ENCODE measurements around the gene KAT7. TPM values are rescaled to one million over a fixed set of nuclear protein-coding genes. Genes with fewer than 3 reads are reported as not detected.

Gene KAT7
- polyA plus RNA-seq, 2 donors = 5.7 to 11.8 TPM

DNA sequence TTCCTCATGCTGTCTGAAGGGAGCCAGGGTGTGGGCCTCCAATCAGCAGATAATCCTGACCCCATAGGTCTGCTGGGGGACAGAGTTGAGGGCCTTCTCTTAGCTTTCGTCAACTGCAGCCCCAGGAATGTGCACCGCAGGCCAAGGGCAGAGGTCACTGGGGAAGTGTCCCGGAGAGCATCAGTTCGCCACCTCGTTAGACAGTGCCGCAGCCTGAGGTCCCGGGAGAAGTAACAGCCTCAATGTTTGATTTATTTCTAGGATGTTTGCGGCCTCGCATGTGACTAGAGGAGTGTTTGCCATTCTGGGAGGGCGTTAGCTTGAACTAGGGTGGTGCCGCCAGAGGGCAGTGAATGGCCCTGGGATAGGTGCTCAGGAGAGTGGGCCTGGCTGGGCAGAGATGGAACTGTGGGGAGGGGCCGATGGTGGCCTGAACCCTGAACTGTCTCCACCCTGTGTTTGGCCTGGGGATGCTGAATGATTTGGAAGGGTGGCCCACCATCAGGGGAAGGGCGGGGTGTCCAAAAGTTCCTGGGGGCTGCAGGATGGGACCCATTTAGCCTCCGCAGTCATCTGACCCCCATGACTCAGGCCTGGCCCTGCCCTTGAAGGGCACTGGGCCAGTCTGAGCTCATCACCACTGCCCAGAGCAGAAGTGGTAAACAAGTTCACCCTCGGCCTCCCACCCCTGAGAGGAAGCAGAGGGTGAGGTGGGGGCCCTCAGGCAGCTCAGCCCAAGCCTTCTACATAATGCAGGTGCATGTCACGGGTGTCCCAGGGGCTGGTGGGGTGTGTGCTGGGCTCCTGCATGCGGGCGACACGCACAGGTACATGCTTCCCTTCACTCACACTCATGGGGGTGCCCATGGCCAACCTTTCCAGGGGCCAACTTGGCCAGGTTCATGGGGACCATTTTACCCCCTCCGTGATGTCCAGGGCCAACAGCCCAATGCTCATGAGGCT lies 71.8 kb downstream of the KAT7 start:
- 70 to 71% methylated on average over 20 of the region's 20 CpGs for WGBS, 2 donors
- Histone ChIP-seq H3K27ac (ENCODE audit: low read depth in 2 of 2, low read length in 1 of 2) (no peak overlapping the region), H3K36me3 (ENCODE audit: control insufficient read depth in 2 of 2, insufficient read depth in 2 of 2, low read length in 1 of 2) (no peaks in the 10 kb centered on the region), H3K4me1 (ENCODE audit: control insufficient read depth in 2 of 2, insufficient read depth in 2 of 2, low read length in 1 of 2) (peaks cover 0 to 2% of the 10 kb centered on the region in 2 donors), H3K4me3 (ENCODE audit: low read depth in 1 of 2, low read length in 2 of 2) (no peak overlapping the region), H3K9me3 (ENCODE audit: control insufficient read depth in 2 of 2, insufficient read depth in 1 of 2, low read depth in 1 of 2, low read length in 1 of 2) (no peaks in the 10 kb centered on the region), H3K27me3 (ENCODE audit: control insufficient read depth in 1 of 2, insufficient read depth in 2 of 2, low read length in 2 of 2) (no peaks in the 10 kb centered on the region)

DNA sequence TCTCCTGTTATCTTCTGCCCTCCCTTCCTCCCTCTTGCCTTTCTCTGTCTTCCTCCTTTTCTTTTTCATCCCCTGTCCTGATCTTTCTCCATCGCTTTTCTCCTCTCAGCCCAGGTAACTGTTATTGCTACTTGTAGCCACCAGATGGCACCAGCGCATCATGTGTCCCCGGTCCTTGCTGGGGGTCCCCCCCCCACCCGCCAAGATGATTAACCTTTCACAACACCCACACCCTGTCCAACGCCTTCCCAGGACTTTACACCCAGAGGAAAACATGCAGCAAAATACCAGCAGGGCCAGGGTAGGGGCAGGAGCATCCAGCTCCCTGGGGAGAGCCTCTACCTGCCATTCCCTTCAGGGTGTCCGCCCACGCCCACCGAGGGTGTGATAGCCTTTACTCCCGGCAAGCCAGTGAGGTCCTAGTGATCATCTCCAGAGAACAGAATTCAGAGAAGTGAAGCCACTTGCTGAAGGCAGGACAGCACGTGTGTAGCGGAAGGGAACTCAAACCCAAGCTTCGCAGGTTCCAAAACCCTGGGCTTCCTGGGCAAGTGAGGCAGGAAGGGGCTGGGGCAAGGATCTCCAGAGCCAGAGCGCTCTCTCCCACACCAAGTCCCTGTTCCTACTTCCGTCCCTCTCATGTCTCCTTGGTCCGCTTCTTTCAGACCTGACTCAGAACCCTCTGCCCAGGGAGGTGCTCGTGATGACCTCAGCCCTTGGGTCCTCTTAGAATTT lies 72.8 kb downstream of the KAT7 start:
- Histone ChIP-seq H3K27ac (ENCODE audit: low read depth in 2 of 2, low read length in 1 of 2) (no peak overlapping the region), H3K4me1 (ENCODE audit: control insufficient read depth in 2 of 2, insufficient read depth in 2 of 2, low read length in 1 of 2) (peaks cover 0 to 2% of the 10 kb centered on the region in 2 donors), H3K9me3 (ENCODE audit: control insufficient read depth in 2 of 2, insufficient read depth in 1 of 2, low read depth in 1 of 2, low read length in 1 of 2) (no peaks in the 10 kb centered on the region), H3K36me3 (ENCODE audit: control insufficient read depth in 2 of 2, insufficient read depth in 2 of 2, low read length in 1 of 2) (no peaks in the 10 kb centered on the region), H3K27me3 (ENCODE audit: control insufficient read depth in 1 of 2, insufficient read depth in 2 of 2, low read length in 2 of 2) (no peaks in the 10 kb centered on the region), H3K4me3 (ENCODE audit: low read depth in 1 of 2, low read length in 2 of 2) (no peak overlapping the region)
- 31 to 39% methylated on average over 16 of the region's 16 CpGs for WGBS, 2 donors

GRCh38 chr17:49862781-49863331 lies 74.4 kb downstream of the KAT7 start:
- Histone ChIP-seq H3K27me3 (ENCODE audit: control insufficient read depth in 1 of 2, insufficient read depth in 2 of 2, low read length in 2 of 2) (no peaks in the 10 kb centered on the region), H3K4me3 (ENCODE audit: low read depth in 1 of 2, low read length in 2 of 2) (no peak overlapping the region), H3K36me3 (ENCODE audit: control insufficient read depth in 2 of 2, insufficient read depth in 2 of 2, low read length in 1 of 2) (no peaks in the 10 kb centered on the region), H3K4me1 (ENCODE audit: control insufficient read depth in 2 of 2, insufficient read depth in 2 of 2, low read length in 1 of 2) (peaks cover 0 to 2% of the 10 kb centered on the region in 2 donors), H3K9me3 (ENCODE audit: control insufficient read depth in 2 of 2, insufficient read depth in 1 of 2, low read depth in 1 of 2, low read length in 1 of 2) (no peaks in the 10 kb centered on the region), H3K27ac (ENCODE audit: low read depth in 2 of 2, low read length in 1 of 2) (no peak overlapping the region)
- WGBS, 2 donors = 48 to 51% methylated on average over 13 to 17 of the region's 17 CpGs

DNA sequence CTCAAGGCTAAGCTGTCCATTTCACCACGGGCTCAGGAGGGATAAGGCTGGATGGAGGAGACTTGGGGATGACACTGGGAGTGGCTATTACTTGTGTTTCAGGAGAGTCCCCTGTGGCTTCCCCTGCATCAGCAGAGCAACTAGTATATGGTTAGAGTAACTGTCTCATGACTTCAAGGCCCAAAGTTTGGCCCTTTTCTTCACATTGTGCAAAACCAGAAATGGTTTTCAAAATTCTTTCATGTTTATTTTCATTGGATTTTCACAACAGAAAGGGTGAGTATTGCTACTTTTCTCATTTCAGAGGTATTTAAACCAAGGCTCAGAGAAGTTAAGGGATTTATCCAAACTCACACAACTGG lies 77.5 kb downstream of the KAT7 start:
- H3K27ac ChIP-seq (ENCODE audit: low read depth in 2 of 2, low read length in 1 of 2) = no peak overlapping the region
- WGBS, 2 donors = 39 to 40% methylated on average over 1 of the region's 1 CpG
- H3K36me3 ChIP-seq (ENCODE audit: control insufficient read depth in 2 of 2, insufficient read depth in 2 of 2, low read length in 1 of 2) = no peaks in the 10 kb centered on the region
- H3K4me1 ChIP-seq (ENCODE audit: control insufficient read depth in 2 of 2, insufficient read depth in 2 of 2, low read length in 1 of 2) = peaks cover 0 to 5% of the 10 kb centered on the region in 2 donors
- no peaks in the 10 kb centered on the region for H3K27me3 ChIP-seq (ENCODE audit: control insufficient read depth in 1 of 2, insufficient read depth in 2 of 2, low read length in 2 of 2)
- no peak overlapping the region for H3K4me3 ChIP-seq (ENCODE audit: low read depth in 1 of 2, low read length in 2 of 2)
- H3K9me3 ChIP-seq (ENCODE audit: control insufficient read depth in 2 of 2, insufficient read depth in 1 of 2, low read depth in 1 of 2, low read length in 1 of 2) = no peaks in the 10 kb centered on the region

DNA sequence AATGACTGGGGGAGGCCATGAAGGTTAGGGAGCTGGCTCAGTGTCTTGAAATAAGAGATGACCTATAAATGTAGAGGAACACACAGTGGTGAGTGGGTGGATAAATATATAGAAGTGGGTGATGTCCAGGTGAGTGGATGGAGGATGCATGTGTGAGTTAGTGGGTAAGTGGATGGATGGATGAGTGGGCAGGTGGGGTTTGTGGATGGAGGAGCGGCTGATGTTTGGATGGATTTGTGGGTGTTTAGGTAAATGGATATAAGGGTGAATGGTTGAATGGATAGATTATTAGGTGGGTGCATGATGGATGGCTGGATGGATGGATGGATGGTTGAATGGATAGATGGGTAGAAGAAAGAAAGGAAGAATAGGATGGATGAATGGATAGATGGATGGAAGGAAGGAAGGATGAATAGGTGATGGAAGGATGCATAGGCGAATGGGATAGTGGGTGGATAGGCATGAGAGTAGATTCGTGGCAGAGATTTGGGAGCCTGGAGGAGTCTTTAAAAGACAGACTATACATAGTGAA lies 78.5 kb downstream of the KAT7 start:
- H3K4me1 ChIP-seq (ENCODE audit: control insufficient read depth in 2 of 2, insufficient read depth in 2 of 2, low read length in 1 of 2) = peaks cover 0 to 4% of the 10 kb centered on the region in 2 donors
- no peak overlapping the region for H3K4me3 ChIP-seq (ENCODE audit: low read depth in 1 of 2, low read length in 2 of 2)
- H3K9me3 ChIP-seq (ENCODE audit: control insufficient read depth in 2 of 2, insufficient read depth in 1 of 2, low read depth in 1 of 2, low read length in 1 of 2) = no peaks in the 10 kb centered on the region
- WGBS, 2 donors = 82 to 86% methylated on average over 3 of the region's 3 CpGs
- H3K36me3 ChIP-seq (ENCODE audit: control insufficient read depth in 2 of 2, insufficient read depth in 2 of 2, low read length in 1 of 2) = no peaks in the 10 kb centered on the region
- H3K27ac ChIP-seq (ENCODE audit: low read depth in 2 of 2, low read length in 1 of 2) = no peak overlapping the region
- no peaks in the 10 kb centered on the region for H3K27me3 ChIP-seq (ENCODE audit: control insufficient read depth in 1 of 2, insufficient read depth in 2 of 2, low read length in 2 of 2)

DNA sequence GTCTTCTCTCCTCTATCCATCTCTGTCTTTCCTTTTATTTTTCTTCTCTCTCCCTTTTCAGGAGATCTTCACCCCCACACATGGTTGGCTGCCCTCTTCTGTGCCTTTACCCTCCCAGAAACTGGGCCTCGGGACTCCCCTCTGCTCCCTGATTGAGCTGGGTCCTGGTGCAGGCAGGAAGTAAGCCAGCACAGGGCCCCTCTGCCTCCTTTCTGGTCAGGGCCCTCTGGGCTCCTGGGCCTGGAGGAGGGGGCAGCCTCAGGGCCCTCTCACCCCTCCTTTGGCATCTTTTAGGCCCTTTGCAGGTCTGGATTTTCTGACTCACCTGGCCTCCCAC lies 80.5 kb downstream of the KAT7 start:
- H3K27me3 ChIP-seq (ENCODE audit: control insufficient read depth in 1 of 2, insufficient read depth in 2 of 2, low read length in 2 of 2) = no peaks in the 10 kb centered on the region
- no peak overlapping the region for H3K27ac ChIP-seq (ENCODE audit: low read depth in 2 of 2, low read length in 1 of 2)
- H3K4me3 ChIP-seq (ENCODE audit: low read depth in 1 of 2, low read length in 2 of 2) = no peak overlapping the region
- 40 to 56% methylated on average over 1 of the region's 1 CpG for WGBS, 2 donors
- H3K4me1 ChIP-seq (ENCODE audit: control insufficient read depth in 2 of 2, insufficient read depth in 2 of 2, low read length in 1 of 2) = peaks cover 0 to 4% of the 10 kb centered on the region in 2 donors
- H3K36me3 ChIP-seq (ENCODE audit: control insufficient read depth in 2 of 2, insufficient read depth in 2 of 2, low read length in 1 of 2) = no peaks in the 10 kb centered on the region
- no peaks in the 10 kb centered on the region for H3K9me3 ChIP-seq (ENCODE audit: control insufficient read depth in 2 of 2, insufficient read depth in 1 of 2, low read depth in 1 of 2, low read length in 1 of 2)

DNA sequence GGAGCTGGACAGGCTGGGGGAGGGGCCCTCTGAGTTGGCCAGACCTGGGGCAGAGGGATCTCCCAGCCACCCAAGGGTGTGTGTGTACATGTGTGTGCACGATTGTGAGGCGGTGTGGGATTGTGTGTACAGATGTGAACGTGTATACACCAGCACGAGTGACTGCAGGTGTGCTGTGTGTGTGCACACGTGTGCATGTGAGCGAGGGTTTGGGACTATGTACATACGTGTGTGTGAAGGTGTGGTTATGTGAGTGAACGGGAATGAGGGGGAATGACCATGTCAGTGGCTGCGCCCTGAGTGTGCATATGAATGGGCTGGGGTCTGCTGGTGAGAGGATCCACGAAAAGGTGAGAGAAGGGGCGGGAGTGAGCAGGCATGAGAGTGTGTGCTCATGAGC lies 81.8 kb downstream of the KAT7 start:
- H3K36me3 ChIP-seq (ENCODE audit: control insufficient read depth in 2 of 2, insufficient read depth in 2 of 2, low read length in 1 of 2) = no peaks in the 10 kb centered on the region
- WGBS, 2 donors = 88 to 90% methylated on average over 11 of the region's 11 CpGs
- H3K27ac ChIP-seq (ENCODE audit: low read depth in 2 of 2, low read length in 1 of 2) = no peak overlapping the region

DNA sequence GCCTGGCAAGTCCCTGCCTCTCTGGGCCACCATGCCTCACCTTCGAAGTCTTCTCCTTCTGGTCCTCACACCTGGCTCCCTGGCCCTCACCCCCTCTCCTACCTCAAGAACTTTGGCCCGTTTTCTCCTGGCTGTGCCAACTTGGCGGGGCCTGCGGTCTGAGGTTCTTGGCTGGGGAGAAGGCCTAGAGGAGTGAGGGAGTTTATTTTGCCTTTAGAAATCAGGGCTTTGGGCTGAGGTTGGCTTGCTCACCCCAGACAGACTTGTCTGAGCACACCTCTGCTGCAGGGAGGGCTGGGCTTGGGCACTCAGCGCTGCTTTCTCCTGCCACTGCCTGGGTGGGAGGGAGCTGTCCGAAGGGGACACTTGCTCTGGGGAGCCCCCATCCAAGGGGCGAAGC lies 82.7 kb downstream of the KAT7 start:
- 52 to 67% methylated on average over 7 of the region's 7 CpGs for WGBS, 2 donors
- H3K9me3 ChIP-seq (ENCODE audit: control insufficient read depth in 2 of 2, insufficient read depth in 1 of 2, low read depth in 1 of 2, low read length in 1 of 2) = no peaks in the 10 kb centered on the region
- no peak overlapping the region for H3K27ac ChIP-seq (ENCODE audit: low read depth in 2 of 2, low read length in 1 of 2)
- no peaks in the 10 kb centered on the region for H3K27me3 ChIP-seq (ENCODE audit: control insufficient read depth in 1 of 2, insufficient read depth in 2 of 2, low read length in 2 of 2)
- no peak overlapping the region for H3K4me3 ChIP-seq (ENCODE audit: low read depth in 1 of 2, low read length in 2 of 2)
- H3K36me3 ChIP-seq (ENCODE audit: control insufficient read depth in 2 of 2, insufficient read depth in 2 of 2, low read length in 1 of 2) = no peaks in the 10 kb centered on the region
- H3K4me1 ChIP-seq (ENCODE audit: control insufficient read depth in 2 of 2, insufficient read depth in 2 of 2, low read length in 1 of 2) = peaks cover 0 to 4% of the 10 kb centered on the region in 2 donors

More for the DNA sequence above, 81.8 kb downstream of the KAT7 start:
- H3K9me3 ChIP-seq (ENCODE audit: control insufficient read depth in 2 of 2, insufficient read depth in 1 of 2, low read depth in 1 of 2, low read length in 1 of 2) = no peaks in the 10 kb centered on the region
- H3K4me3 ChIP-seq (ENCODE audit: low read depth in 1 of 2, low read length in 2 of 2) = no peak overlapping the region
- peaks cover 0 to 4% of the 10 kb centered on the region in 2 donors for H3K4me1 ChIP-seq (ENCODE audit: control insufficient read depth in 2 of 2, insufficient read depth in 2 of 2, low read length in 1 of 2)
- H3K27me3 ChIP-seq (ENCODE audit: control insufficient read depth in 1 of 2, insufficient read depth in 2 of 2, low read length in 2 of 2) = no peaks in the 10 kb centered on the region

DNA sequence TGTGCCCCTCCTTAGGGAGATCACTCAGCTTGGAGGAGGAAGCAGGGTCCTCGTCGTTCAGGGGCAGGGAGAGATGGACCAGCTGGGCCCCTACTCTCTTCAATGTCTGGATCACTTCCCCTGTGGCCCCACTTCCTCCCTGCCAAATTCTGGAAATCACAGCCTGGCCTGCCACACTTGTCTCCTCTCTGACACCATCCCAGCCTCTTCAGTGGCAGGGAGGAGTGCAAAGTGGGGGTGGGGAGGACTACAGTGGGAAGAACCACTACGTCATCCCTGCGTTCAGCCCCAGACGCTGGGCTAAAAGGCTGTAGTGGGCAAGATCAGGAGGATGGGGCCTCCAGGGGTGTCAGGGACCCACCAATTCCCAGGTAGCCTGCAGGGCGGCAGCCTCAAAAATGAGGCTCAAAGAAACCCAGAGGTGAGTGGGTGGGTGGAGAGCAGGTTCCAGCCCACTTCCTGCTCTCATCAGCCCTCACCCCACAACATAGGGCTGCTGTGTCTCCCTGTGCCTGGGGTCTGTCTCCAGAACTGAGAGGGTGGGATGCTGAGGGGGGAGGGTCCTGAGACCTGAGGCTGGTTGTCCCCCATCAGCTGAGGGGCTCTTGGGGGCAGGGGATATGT lies 84.4 kb downstream of the KAT7 start:
- peaks cover 0 to 4% of the 10 kb centered on the region in 2 donors for H3K4me1 ChIP-seq (ENCODE audit: control insufficient read depth in 2 of 2, insufficient read depth in 2 of 2, low read length in 1 of 2)
- no peaks in the 10 kb centered on the region for H3K27me3 ChIP-seq (ENCODE audit: control insufficient read depth in 1 of 2, insufficient read depth in 2 of 2, low read length in 2 of 2)
- H3K9me3 ChIP-seq (ENCODE audit: control insufficient read depth in 2 of 2, insufficient read depth in 1 of 2, low read depth in 1 of 2, low read length in 1 of 2) = no peaks in the 10 kb centered on the region
- no peaks in the 10 kb centered on the region for H3K36me3 ChIP-seq (ENCODE audit: control insufficient read depth in 2 of 2, insufficient read depth in 2 of 2, low read length in 1 of 2)
- H3K4me3 ChIP-seq (ENCODE audit: low read depth in 1 of 2, low read length in 2 of 2) = no peak overlapping the region
- H3K27ac ChIP-seq (ENCODE audit: low read depth in 2 of 2, low read length in 1 of 2) = no peak overlapping the region
- 74 to 79% methylated on average over 6 of the region's 6 CpGs for WGBS, 2 donors

Data from esophagus (tissue), 2 donors.